ENCODE results near the gene IFI35. TPM values are rescaled to one million over a fixed set of nuclear protein-coding genes. Genes with fewer than 3 reads are reported as not detected.
A peak's percentile ranks its signal among the peaks of the same experiment; 100 is the strongest.

IFI35 gene
- total and polyA plus RNA-seq, 9 of the 15 experiments (the other 6 are each of a cell fraction or from before 2014, with no cell fraction given) = 4.4 to 13.1 (median 10.2) TPM

GRCh38 chr17:43019418-43019817 lies 12.8 kb downstream of the IFI35 start (continued):
- no peak for TF ChIP-seq ZBTB34 (CRISPR knock-in tag; IDR thresholded peaks at IDR 0.05)
- 0 out of 2 replicates have a peak, but pooled peaks have one; percentile 3 for TF ChIP-seq EGR1 (conservative IDR thresholded peaks at IDR 0.05)
- TF ChIP-seq GTF2B (IDR thresholded peaks at IDR 0.05; ENCODE audit: extremely low read depth, insufficient read length) = no peak
- TF ChIP-seq CXXC5 (CRISPR knock-in tag; IDR thresholded peaks at IDR 0.05) = peak; percentile 21
- TF ChIP-seq NCOR1 (IDR thresholded peaks at IDR 0.05) = peak; percentile 22; the same call in 1 of the 2 replicates
- TF ChIP-seq PRDM10 (IDR thresholded peaks at IDR 0.05; ENCODE audit: partially characterized antibody) = peak; percentile 61
- TF ChIP-seq ARID1B (IDR thresholded peaks at IDR 0.05) = 0 out of 2 replicates have a peak, but pooled peaks have one; percentile 6
- TF ChIP-seq ZNF318 (IDR thresholded peaks at IDR 0.05; ENCODE audit: borderline replicate concordance in 1 of 2, low read depth in 1 of 2) = no peak
- no peak for TF ChIP-seq ZNF644 (tag; IDR thresholded peaks at IDR 0.05; ENCODE audit: low read depth)
- peak; percentile 9; the same call in 1 of the 2 replicates for TF ChIP-seq CTBP1 (IDR thresholded peaks at IDR 0.05; ENCODE audit: borderline replicate concordance)
- peak; percentile 34 for TF ChIP-seq CBFA2T3 (IDR thresholded peaks at IDR 0.05)
- TF ChIP-seq ZNF766 (CRISPR knock-in tag; conservative IDR thresholded peaks at IDR 0.05) = 0 out of 2 replicates have a peak, but pooled peaks have one; percentile 8
- peak; percentile 43; the same call in 1 of the 2 replicates for TF ChIP-seq ZBTB7A (IDR thresholded peaks at IDR 0.05; ENCODE audit: borderline replicate concordance, control insufficient read depth, low read depth, low read length)
- TF ChIP-seq ZNF780A (CRISPR knock-in tag; IDR thresholded peaks at IDR 0.05) = no peak
